ENCODE measurements around the gene FMO5.

The FMO5 gene, protein sequence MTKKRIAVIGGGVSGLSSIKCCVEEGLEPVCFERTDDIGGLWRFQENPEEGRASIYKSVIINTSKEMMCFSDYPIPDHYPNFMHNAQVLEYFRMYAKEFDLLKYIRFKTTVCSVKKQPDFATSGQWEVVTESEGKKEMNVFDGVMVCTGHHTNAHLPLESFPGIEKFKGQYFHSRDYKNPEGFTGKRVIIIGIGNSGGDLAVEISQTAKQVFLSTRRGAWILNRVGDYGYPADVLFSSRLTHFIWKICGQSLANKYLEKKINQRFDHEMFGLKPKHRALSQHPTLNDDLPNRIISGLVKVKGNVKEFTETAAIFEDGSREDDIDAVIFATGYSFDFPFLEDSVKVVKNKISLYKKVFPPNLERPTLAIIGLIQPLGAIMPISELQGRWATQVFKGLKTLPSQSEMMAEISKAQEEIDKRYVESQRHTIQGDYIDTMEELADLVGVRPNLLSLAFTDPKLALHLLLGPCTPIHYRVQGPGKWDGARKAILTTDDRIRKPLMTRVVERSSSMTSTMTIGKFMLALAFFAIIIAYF

DNA sequence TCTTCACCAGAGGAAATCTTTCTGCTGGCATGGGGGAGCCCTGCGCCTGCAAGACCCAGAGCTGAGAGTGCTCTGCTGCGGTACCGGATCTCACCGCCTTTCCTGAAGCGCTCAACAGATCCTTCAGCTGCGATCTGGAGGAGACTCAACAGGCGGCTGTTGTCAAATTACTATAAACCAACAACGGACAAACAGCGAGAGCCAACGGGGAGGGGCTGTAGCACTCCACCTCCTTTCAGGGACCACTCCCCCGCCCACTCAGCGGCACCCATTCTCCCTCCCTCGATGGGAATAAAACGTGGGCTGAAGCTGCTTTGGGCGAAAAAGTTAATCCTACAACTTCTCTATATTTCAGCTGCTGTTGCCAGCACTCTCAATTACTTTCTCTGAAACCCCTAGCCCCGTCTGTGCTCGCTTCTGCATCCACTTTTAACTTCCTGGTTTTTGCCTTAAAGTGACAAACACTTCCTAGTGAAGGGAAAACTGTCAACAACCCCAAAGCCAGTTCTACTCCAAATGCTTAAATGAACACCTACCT lies at the start of gene FMO5:
FMO5 (minus strand) TSS at position 147 of the 538 bp plus-strand sequence. CDS start 310 bp downstream, outside the sequence.
- no peak within 1 kb of the TSS for H3K9ac ChIP-seq (ENCODE audit: low read length)
- H3K27ac ChIP-seq (ENCODE audit: low read length), result no peak within 1 kb of the TSS
- H3K27me3 ChIP-seq (ENCODE audit: control insufficient read depth, insufficient read depth, low read length), result peaks cover 32% of the 10 kb centered on the region
- no peaks in the 10 kb centered on the region for H3K9me3 ChIP-seq (ENCODE audit: control insufficient read depth, low read depth, low read length)
- H3K4me1 ChIP-seq (ENCODE audit: control insufficient read depth, low read depth, low read length), result no peaks in the 10 kb centered on the region
- H3K4me3 ChIP-seq (ENCODE audit: low read length), result peak within 1 kb of the TSS; percentile 78
- no peaks in the 10 kb centered on the region for H3K36me3 ChIP-seq (ENCODE audit: control insufficient read depth, low read depth, low read length)

DNA sequence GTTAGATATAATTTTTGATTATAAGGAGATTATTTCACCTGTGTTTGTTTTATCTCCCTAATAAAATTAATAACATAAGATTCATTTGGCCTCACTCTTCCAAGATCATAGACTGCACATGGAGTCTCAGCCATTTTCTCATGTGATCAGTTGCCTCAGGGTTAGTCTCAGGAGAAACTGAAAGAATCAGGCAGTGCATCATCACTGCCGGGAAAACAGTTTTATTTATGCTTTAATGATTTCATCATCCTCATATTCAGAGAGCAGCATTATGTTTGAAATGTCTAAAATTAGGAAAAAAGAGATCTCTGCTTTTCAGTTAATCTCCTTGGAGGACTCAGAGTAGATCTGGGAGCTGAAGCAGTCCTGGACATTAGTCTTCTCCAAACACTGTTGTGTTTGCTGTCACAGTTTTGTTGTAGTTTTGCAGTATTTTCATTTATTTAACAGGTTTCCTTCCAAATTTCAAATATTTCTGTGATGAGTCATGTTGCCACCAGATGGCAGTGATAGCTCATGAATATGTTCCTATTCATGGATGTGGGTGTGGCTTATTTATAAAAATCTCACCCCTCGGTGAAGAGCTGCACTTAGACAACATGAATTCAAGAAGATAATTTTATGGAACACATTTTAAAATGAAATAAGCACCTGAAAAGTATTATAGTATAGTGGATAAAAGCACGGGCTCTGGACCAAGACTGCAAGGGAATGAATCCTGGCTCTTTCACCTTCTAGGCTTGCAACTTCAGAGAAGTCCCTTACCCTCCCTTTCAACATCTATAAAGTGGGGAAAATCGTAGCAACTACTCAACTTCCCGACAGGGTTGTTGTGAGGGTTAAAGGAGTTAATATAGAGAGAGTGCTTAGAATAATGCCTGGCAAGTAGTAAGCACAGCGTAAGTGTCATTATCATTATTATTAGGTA lies 48.5 kb upstream of the FMO5 start:
- H3K27me3 ChIP-seq (ENCODE audit: control insufficient read depth, insufficient read depth, low read length), result no peaks in the 10 kb centered on the region
- peaks cover 63% of the 10 kb centered on the region for H3K36me3 ChIP-seq (ENCODE audit: control insufficient read depth, low read depth, low read length)
- no peaks in the 10 kb centered on the region for H3K9me3 ChIP-seq (ENCODE audit: control insufficient read depth, low read depth, low read length)
- H3K9ac ChIP-seq (ENCODE audit: low read length), result no peak overlapping the region
- H3K27ac ChIP-seq (ENCODE audit: low read length), result no peak overlapping the region
- no peak overlapping the region for H3K4me3 ChIP-seq (ENCODE audit: low read length)
- H3K4me1 ChIP-seq (ENCODE audit: control insufficient read depth, low read depth, low read length), result no peaks in the 10 kb centered on the region

DNA sequence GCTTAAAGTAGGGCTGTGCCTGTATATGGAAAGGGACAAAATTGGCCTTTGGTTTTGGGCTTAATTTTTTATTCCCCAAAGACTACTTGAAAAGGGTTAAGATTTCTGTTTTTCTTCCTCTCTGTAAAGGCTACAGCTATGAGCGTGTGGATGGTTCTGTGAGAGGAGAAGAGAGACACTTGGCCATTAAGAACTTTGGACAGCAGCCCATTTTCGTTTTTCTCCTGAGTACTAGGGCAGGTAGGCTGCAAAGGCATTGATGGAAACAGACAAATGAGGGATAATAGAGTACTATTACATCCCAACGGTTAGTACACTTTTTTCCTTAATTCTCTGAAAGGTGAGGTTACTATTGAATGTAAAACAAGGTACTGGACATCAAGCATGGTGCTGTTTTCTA lies 46.9 kb upstream of the FMO5 start:
- Histone ChIP-seq H3K27me3 (ENCODE audit: control insufficient read depth, insufficient read depth, low read length) (no peaks in the 10 kb centered on the region), H3K9me3 (ENCODE audit: control insufficient read depth, low read depth, low read length) (no peaks in the 10 kb centered on the region)

DNA sequence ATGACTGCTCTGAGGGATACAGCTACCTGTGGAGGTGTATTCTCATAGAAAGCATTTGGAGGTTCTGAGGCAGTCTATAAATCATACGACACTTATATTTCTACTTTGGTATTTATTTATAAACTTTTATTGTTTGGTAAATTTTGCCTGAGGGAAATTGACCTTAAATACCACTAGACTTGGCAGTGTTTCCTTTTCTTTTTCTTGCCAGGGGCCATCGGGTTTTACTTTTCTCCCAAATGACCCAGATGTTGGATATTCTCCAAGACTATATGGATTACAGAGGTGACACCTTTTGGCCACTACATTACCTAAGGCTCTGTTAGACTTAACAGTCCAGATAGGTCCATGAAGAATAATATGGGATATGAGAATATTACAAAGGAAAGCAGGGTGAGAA lies 45.6 kb upstream of the FMO5 start:
- Histone ChIP-seq H3K9me3 (ENCODE audit: control insufficient read depth, low read depth, low read length) (no peaks in the 10 kb centered on the region), H3K36me3 (ENCODE audit: control insufficient read depth, low read depth, low read length) (peaks cover 66% of the 10 kb centered on the region), H3K27ac (ENCODE audit: low read length) (no peak overlapping the region), H3K4me1 (ENCODE audit: control insufficient read depth, low read depth, low read length) (no peaks in the 10 kb centered on the region), H3K9ac (ENCODE audit: low read length) (no peak overlapping the region), H3K27me3 (ENCODE audit: control insufficient read depth, insufficient read depth, low read length) (no peaks in the 10 kb centered on the region), H3K4me3 (ENCODE audit: low read length) (no peak overlapping the region)

More for the DNA sequence above, 46.9 kb upstream of the FMO5 start:
- H3K27ac ChIP-seq (ENCODE audit: low read length), result no peak overlapping the region
- H3K4me1 ChIP-seq (ENCODE audit: control insufficient read depth, low read depth, low read length), result no peaks in the 10 kb centered on the region
- H3K9ac ChIP-seq (ENCODE audit: low read length), result no peak overlapping the region
- H3K36me3 ChIP-seq (ENCODE audit: control insufficient read depth, low read depth, low read length), result peaks cover 66% of the 10 kb centered on the region
- H3K4me3 ChIP-seq (ENCODE audit: low read length), result no peak overlapping the region

DNA sequence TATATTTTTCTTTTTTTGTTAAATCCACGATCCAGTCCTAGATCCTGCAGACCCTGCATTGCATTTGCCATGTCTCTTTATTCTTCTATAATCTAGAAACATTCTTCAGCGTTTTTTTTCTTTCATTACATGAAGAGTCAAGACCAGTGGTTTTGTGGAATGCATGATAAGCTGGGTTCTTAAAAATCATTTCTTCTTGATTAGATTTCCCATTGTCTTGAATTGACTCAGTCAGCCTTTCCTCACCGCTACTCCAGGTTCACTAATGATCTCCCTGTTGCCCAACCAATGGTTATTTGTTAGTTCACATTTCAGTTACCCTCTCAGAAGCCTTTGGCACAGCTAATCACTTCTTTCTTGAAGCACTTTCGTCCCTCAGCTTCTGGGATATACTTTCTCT lies 42.6 kb upstream of the FMO5 start:
- no peak overlapping the region for H3K9ac ChIP-seq (ENCODE audit: low read length)
- peaks cover 59% of the 10 kb centered on the region for H3K36me3 ChIP-seq (ENCODE audit: control insufficient read depth, low read depth, low read length)
- no peaks in the 10 kb centered on the region for H3K4me1 ChIP-seq (ENCODE audit: control insufficient read depth, low read depth, low read length)

DNA sequence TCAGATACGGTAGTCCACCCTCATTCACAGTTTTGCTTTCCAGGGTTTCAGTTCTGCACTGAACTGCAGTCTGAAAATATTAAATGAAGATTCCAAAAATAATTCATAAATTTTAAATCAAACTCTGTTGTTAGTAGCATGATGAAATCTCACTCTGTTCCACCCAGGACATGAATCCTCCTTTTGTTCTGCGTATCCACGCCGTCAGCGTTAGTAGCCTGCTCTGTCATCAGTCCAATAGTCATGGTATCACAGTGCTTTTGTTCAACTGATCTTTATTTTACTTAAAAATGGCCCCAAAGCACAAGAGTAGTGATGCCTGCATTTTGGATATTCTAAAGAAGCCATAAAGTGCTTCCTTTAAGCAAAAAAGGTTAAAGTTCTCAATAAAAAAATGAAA lies 41.2 kb upstream of the FMO5 start:
- H3K4me1 ChIP-seq (ENCODE audit: control insufficient read depth, low read depth, low read length), result no peaks in the 10 kb centered on the region
- no peaks in the 10 kb centered on the region for H3K9me3 ChIP-seq (ENCODE audit: control insufficient read depth, low read depth, low read length)
- no peaks in the 10 kb centered on the region for H3K27me3 ChIP-seq (ENCODE audit: control insufficient read depth, insufficient read depth, low read length)
- no peak overlapping the region for H3K9ac ChIP-seq (ENCODE audit: low read length)
- H3K4me3 ChIP-seq (ENCODE audit: low read length), result no peak overlapping the region
- H3K36me3 ChIP-seq (ENCODE audit: control insufficient read depth, low read depth, low read length), result peaks cover 55% of the 10 kb centered on the region
- no peak overlapping the region for H3K27ac ChIP-seq (ENCODE audit: low read length)

More for the DNA sequence above, 42.6 kb upstream of the FMO5 start:
- no peak overlapping the region for H3K4me3 ChIP-seq (ENCODE audit: low read length)
- H3K9me3 ChIP-seq (ENCODE audit: control insufficient read depth, low read depth, low read length), result no peaks in the 10 kb centered on the region
- no peaks in the 10 kb centered on the region for H3K27me3 ChIP-seq (ENCODE audit: control insufficient read depth, insufficient read depth, low read length)
- no peak overlapping the region for H3K27ac ChIP-seq (ENCODE audit: low read length)

DNA sequence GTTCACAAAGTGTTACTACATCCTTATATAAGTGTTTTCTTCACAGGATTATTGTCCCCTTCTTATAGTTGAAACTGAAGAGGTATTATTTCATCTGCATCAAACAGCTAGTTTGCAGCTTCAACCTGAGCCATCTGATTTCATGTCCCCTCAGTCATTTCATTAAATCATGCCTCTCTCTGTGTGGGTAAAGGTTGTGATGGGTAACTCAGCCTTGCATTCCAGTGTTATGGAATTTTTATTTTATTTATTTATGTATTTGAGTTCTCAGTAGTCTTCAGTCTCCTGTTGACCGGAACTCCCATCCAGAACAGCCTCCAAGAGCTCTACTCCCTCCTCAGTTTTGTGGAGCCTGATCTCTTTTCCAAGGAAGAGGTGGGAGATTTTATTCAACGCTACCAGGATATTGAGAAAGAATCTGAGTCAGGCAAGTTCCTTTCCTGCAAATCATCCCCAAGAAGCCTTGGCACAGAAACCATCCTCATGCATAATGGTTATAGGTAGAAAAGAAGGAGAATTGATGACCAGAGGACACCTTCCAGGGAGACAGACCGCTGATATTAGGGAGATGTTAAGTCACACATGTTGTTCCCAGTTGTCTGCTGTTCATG lies 39.1 kb upstream of the FMO5 start:
- no peaks in the 10 kb centered on the region for H3K4me1 ChIP-seq (ENCODE audit: control insufficient read depth, low read depth, low read length)
- H3K9ac ChIP-seq (ENCODE audit: low read length), result no peak overlapping the region
- H3K9me3 ChIP-seq (ENCODE audit: control insufficient read depth, low read depth, low read length), result no peaks in the 10 kb centered on the region
- no peak overlapping the region for H3K27ac ChIP-seq (ENCODE audit: low read length)
- H3K27me3 ChIP-seq (ENCODE audit: control insufficient read depth, insufficient read depth, low read length), result no peaks in the 10 kb centered on the region
- H3K36me3 ChIP-seq (ENCODE audit: control insufficient read depth, low read depth, low read length), result peaks cover 55% of the 10 kb centered on the region
- H3K4me3 ChIP-seq (ENCODE audit: low read length), result no peak overlapping the region

DNA sequence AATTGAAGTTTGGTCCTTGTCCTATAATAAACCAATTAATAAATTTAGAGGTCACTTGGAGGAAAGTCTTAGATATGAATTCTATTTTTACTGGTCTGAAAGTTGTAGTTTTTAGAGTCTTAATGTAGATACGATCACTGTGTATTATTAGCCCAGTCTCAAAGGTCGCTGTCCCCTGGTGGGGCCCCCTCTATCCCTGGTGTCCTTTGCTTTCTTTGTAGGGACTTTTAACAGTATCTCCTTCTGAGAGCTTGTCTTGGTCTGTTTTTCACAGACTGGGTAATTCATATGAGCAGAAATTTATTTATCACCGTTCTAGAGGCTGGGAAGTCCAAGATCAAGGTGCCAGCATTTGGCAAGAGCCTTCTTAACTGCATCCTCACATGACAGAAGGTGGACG lies 35.8 kb upstream of the FMO5 start:
- Histone ChIP-seq H3K9ac (ENCODE audit: low read length) (no peak overlapping the region), H3K27me3 (ENCODE audit: control insufficient read depth, insufficient read depth, low read length) (no peaks in the 10 kb centered on the region), H3K4me3 (ENCODE audit: low read length) (no peak overlapping the region), H3K36me3 (ENCODE audit: control insufficient read depth, low read depth, low read length) (peaks cover 41% of the 10 kb centered on the region), H3K27ac (ENCODE audit: low read length) (no peak overlapping the region), H3K9me3 (ENCODE audit: control insufficient read depth, low read depth, low read length) (no peaks in the 10 kb centered on the region), H3K4me1 (ENCODE audit: control insufficient read depth, low read depth, low read length) (no peaks in the 10 kb centered on the region)

DNA sequence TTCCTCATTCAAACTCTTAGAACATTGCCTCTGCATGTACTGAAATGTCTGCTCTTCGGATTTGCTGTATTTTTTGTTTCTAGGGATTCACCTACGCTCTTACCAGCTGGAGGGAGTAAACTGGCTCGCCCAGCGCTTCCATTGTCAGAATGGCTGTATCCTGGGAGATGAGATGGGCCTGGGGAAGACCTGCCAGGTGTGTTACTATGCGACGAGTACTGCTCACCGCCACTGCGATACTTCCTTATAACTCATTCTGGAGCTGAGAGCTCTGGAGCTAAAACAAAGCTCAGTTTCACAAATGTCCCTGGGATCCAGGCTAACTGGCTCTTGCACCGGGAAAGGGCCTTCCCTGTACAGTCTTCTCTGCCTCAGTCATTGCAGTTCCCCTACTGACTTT lies 27.4 kb upstream of the FMO5 start:
- no peaks in the 10 kb centered on the region for H3K9me3 ChIP-seq (ENCODE audit: control insufficient read depth, low read depth, low read length)
- no peak overlapping the region for H3K27ac ChIP-seq (ENCODE audit: low read length)
- H3K4me3 ChIP-seq (ENCODE audit: low read length), result no peak overlapping the region
- H3K4me1 ChIP-seq (ENCODE audit: control insufficient read depth, low read depth, low read length), result peaks cover 8% of the 10 kb centered on the region
- peaks cover 15% of the 10 kb centered on the region for H3K36me3 ChIP-seq (ENCODE audit: control insufficient read depth, low read depth, low read length)
- no peaks in the 10 kb centered on the region for H3K27me3 ChIP-seq (ENCODE audit: control insufficient read depth, insufficient read depth, low read length)
- H3K9ac ChIP-seq (ENCODE audit: low read length), result no peak overlapping the region

DNA sequence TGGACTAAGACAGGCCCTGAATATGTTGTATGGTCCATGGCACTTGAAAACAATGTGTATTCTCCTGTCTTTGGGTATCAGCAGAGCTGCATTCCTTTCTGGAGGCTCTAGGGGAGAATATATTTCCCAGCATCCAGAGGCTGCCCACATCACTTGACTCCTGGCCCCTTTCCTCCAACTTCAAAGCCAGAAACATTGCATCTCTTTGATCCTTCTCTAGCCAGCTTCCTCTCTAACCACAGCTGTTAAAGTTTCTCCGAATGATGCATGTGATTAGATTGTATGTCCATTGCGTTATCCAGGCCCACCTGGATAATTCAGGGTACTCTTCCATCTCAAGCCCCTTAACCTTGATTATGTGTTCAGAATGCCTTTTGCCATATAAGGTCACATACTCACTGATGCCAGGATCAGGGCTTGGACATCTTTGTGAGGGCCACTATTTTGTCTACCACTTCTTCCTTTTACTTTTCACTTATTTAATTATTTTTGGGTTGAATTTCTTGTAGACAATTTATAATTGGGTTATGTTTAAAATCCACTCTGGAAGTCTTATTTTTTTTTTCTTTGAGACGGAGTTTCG lies 22.6 kb upstream of the FMO5 start:
- no peaks in the 10 kb centered on the region for H3K27me3 ChIP-seq (ENCODE audit: control insufficient read depth, insufficient read depth, low read length)
- H3K36me3 ChIP-seq (ENCODE audit: control insufficient read depth, low read depth, low read length), result peaks cover 4% of the 10 kb centered on the region
- H3K4me1 ChIP-seq (ENCODE audit: control insufficient read depth, low read depth, low read length), result peaks cover 31% of the 10 kb centered on the region
- H3K4me3 ChIP-seq (ENCODE audit: low read length), result no peak overlapping the region
- no peak overlapping the region for H3K27ac ChIP-seq (ENCODE audit: low read length)
- H3K9me3 ChIP-seq (ENCODE audit: control insufficient read depth, low read depth, low read length), result no peaks in the 10 kb centered on the region
- no peak overlapping the region for H3K9ac ChIP-seq (ENCODE audit: low read length)
